GM23338 (cell line): ENCODE measurements around the gene TSPO2. TPM values are rescaled to one million over a fixed set of nuclear protein-coding genes. Genes with fewer than 3 reads are reported as not detected.

Experiments used
- ATAC-seq: fragments of 200-7000 bp; cut with Tn5 transposase; 3 replicates; pipeline ENCODE4 v1.9.1; 2020
- DNase-seq: peaks from one replicate; pipeline ENCODE4 v3.0.0-alpha.2; 2015; ENCODE audit warnings: low spot score
- H2AFZ ChIP-seq: fragments of 200-600 bp; sonication (generic); 2 replicates; pipeline ENCODE4 v1.8.0; 2016; ENCODE audit warnings: antibody characterized with exemption, mild to moderate bottlenecking, moderate library complexity
- H3F3A ChIP-seq: fragments of 200-600 bp; sonication (generic); replicated peaks from 2 replicates; pipeline ENCODE4 v1.8.0; 2017; ENCODE audit warnings: antibody characterized with exemption, mixed run types, low read depth
- H3K27ac ChIP-seq: fragments of 200-600 bp; sonication (generic); 2 replicates; pipeline ENCODE4 v1.6.1; 2016; ENCODE audit warnings: low read depth
- H3K27me3 ChIP-seq: fragments of 200-600 bp; sonication (generic); 2 replicates; pipeline ENCODE4 v1.8.0; 2016; ENCODE audit warnings: mild to moderate bottlenecking, mixed run types, moderate library complexity; ENCODE audit not compliant: insufficient read depth
- H3K36me3 ChIP-seq: fragments of 200-600 bp; sonication (generic); 2 replicates; pipeline ENCODE4 v1.8.0; 2016; ENCODE audit warnings: mild to moderate bottlenecking; ENCODE audit not compliant: insufficient read depth
- H3K4me1 ChIP-seq: fragments of 200-600 bp; sonication (generic); 2 replicates; pipeline ENCODE4 v1.8.0; 2016; ENCODE audit warnings: mild to moderate bottlenecking, moderate library complexity; ENCODE audit not compliant: insufficient read depth
- H3K4me2 ChIP-seq: fragments of 200-600 bp; sonication (generic); 2 replicates; pipeline ENCODE4 v1.7.1; 2017; ENCODE audit warnings: mixed run types
- H3K4me3 ChIP-seq: fragments of 200-600 bp; sonication (generic); 2 replicates; pipeline ENCODE4 v1.6.1; 2016; ENCODE audit warnings: mixed run types
- H3K79me2 ChIP-seq: fragments of 200-600 bp; sonication (generic); replicated peaks from 2 replicates; pipeline ENCODE4 v1.8.0; 2017; ENCODE audit warnings: mild to moderate bottlenecking; ENCODE audit not compliant: insufficient read depth
- H3K9me2 ChIP-seq: fragments of 200-600 bp; sonication (generic); 2 replicates; pipeline ENCODE4 v1.8.0; 2017; ENCODE audit not compliant: insufficient read depth
- H4K20me1 ChIP-seq: fragments of 200-600 bp; sonication (generic); replicated peaks from 2 replicates; pipeline ENCODE4 v1.8.0; 2017; ENCODE audit warnings: mild to moderate bottlenecking; ENCODE audit not compliant: insufficient read depth
- H3K27ac Mint-ChIP-seq: 2 replicates; pipeline ENCODE4 v1.8.0; 2020; ENCODE audit warnings: inconsistent platforms, mild to moderate bottlenecking, moderate library complexity, mixed read lengths
- H3K27me3 Mint-ChIP-seq: 3 replicates; pipeline ENCODE4 v1.8.0; 2022; ENCODE audit warnings: low read depth, mild to moderate bottlenecking, moderate library complexity, mixed read lengths, inconsistent platforms; ENCODE audit not compliant: insufficient read depth, poor library complexity
- H3K36me3 Mint-ChIP-seq: 3 replicates; pipeline ENCODE4 v1.8.0; 2021; ENCODE audit warnings: low read depth, mild to moderate bottlenecking, inconsistent platforms, moderate library complexity, mixed read lengths
- H3K4me1 Mint-ChIP-seq: 3 replicates; pipeline ENCODE4 v1.8.0; 2020; ENCODE audit warnings: mild to moderate bottlenecking, inconsistent platforms, mixed read lengths
- H3K4me3 Mint-ChIP-seq: 3 replicates; pipeline ENCODE4 v1.8.0; 2021; ENCODE audit warnings: moderate library complexity, mild to moderate bottlenecking, inconsistent platforms, mixed read lengths
- H3K9me3 Mint-ChIP-seq: 3 replicates; pipeline ENCODE4 v1.8.0; 2020; ENCODE audit warnings: moderate library complexity, mild to moderate bottlenecking, inconsistent platforms, mixed read lengths
- CTCF ChIP-seq, 2 experiments: fragments of 200-600 bp in 1 of 2; sonication (generic) in 1 of 2; conservative IDR thresholded peaks; 2 replicates each; pipeline versions ENCODE4 v1.5.1 to v1.6.1; 2016 to 2017; ENCODE audit warnings: antibody characterized with exemption in 2 of 2, low read depth in 2 of 2, mild to moderate bottlenecking in 2 of 2, moderate library complexity in 1 of 2
- ETS1 ChIP-seq: IDR thresholded peaks from 2 replicates; pipeline ENCODE4 v1.6.1; 2016; ENCODE audit warnings: antibody characterized with exemption
- EZH2 ChIP-seq: fragments of 200-600 bp; sonication (generic); IDR thresholded peaks from one replicate; pipeline ENCODE4 v1.8.0; 2017; ENCODE audit warnings: antibody characterized with exemption, mild to moderate bottlenecking, low read depth; ENCODE audit not compliant: unreplicated experiment
- EZH2phosphoT487 ChIP-seq: fragments of 200-600 bp; sonication (generic); IDR thresholded peaks from one replicate; pipeline ENCODE4 v1.8.1; 2018; ENCODE audit warnings: antibody characterized with exemption; ENCODE audit not compliant: unreplicated experiment
- JUNB ChIP-seq: IDR thresholded peaks from one replicate; pipeline ENCODE4 v1.6.1; 2016; ENCODE audit warnings: antibody characterized with exemption; ENCODE audit not compliant: unreplicated experiment
- NANOG ChIP-seq: IDR thresholded peaks from 2 replicates; pipeline ENCODE4 v1.6.1; 2016; ENCODE audit warnings: antibody characterized with exemption, borderline replicate concordance
- POLR2AphosphoS5 ChIP-seq: IDR thresholded peaks from 2 replicates; pipeline ENCODE4 v1.6.1; 2016; ENCODE audit warnings: antibody characterized with exemption, low read depth
- REST ChIP-seq: IDR thresholded peaks from one replicate; pipeline ENCODE4 v1.6.1; 2018; ENCODE audit warnings: antibody characterized with exemption; ENCODE audit not compliant: unreplicated experiment
- STAT1 ChIP-seq: IDR thresholded peaks from one replicate; pipeline ENCODE4 v1.6.1; 2016; ENCODE audit warnings: antibody characterized with exemption; ENCODE audit not compliant: unreplicated experiment
- ZNF462 ChIP-seq: fragments of 250-450 bp; sonication (Bioruptor Pico); IDR thresholded peaks from 2 replicates; pipeline ENCODE4 v1.5.0; 2020; ENCODE audit warnings: mild to moderate bottlenecking, moderate library complexity
- polyA plus RNA-seq: library from polyadenylated mRNA; unstranded; fragments of >200 nt; fragmentation: Nextera tagmentation; extraction: Ambion mirVana; gene quantifications from 2 replicates; pipeline ENCODE4 v1.2.1, GENCODE V29; 2016
- total RNA-seq: library from RNA; depleted of rRNA; stranded (reverse); fragments of >200 nt; shearing (Covaris generic); gene quantifications from 2 replicates; pipeline ENCODE4 v1.2.3, GENCODE V29; 2014

Gene TSPO2
- total and polyA plus RNA-seq, 2 experiments from 2014 or later = 0.31 TPM; not detected in 1

- peaks cover 8% of the 10 kb centered on the region for H3K27me3 Mint-ChIP-seq
- no peak overlapping the region for H3K4me2 ChIP-seq
- H3K9me2 ChIP-seq = no peaks in the 10 kb centered on the region
- DNase-seq (no peak), ATAC-seq (no peak)
- TF ChIP-seq ZNF462 (CRISPR knock-in tag) (no peak), STAT1 (no peak)
- no peak overlapping the region for H3K4me3 Mint-ChIP-seq
- H4K20me1 ChIP-seq = no peaks in the 10 kb centered on the region
- no peaks in the 10 kb centered on the region for H3K79me2 ChIP-seq
- no peak overlapping the region for H3K27ac Mint-ChIP-seq
- no peaks in the 10 kb centered on the region for H3F3A ChIP-seq
- no peaks in the 10 kb centered on the region; the same call in 2 of the 3 replicates for H3K36me3 Mint-ChIP-seq
- peaks cover 13% of the 10 kb centered on the region for H3K4me1 Mint-ChIP-seq
- H3K27ac ChIP-seq = no peak overlapping the region
- H3K4me3 ChIP-seq = no peak overlapping the region
- H2AFZ ChIP-seq = no peak overlapping the region
- H3K36me3 ChIP-seq = no peaks in the 10 kb centered on the region
- no peaks in the 10 kb centered on the region for H3K9me3 Mint-ChIP-seq
- H3K4me1 ChIP-seq = no peaks in the 10 kb centered on the region; the same call in 1 of the 2 replicates
- H3K27me3 ChIP-seq = no peaks in the 10 kb centered on the region
These were observed 6.1 kb upstream of the TSPO2 start for GRCh38 chr6:41036186-41036585.

GRCh38 chr6:41036601-41037000, 5.7 kb upstream of the TSPO2 start:
- H3K27ac ChIP-seq = no peak overlapping the region
- Mint-ChIP-seq H3K27me3 (peaks cover 8% of the 10 kb centered on the region), H3K4me1 (peaks cover 13% of the 10 kb centered on the region), H3K9me3 (no peaks in the 10 kb centered on the region), H3K4me3 (no peak overlapping the region), H3K27ac (no peak overlapping the region), H3K36me3 (no peaks in the 10 kb centered on the region)
- DNase-seq (no peak), ATAC-seq (no peak)
- H2AFZ ChIP-seq = no peak overlapping the region
- H3K36me3 ChIP-seq = no peaks in the 10 kb centered on the region
- no peaks in the 10 kb centered on the region for H4K20me1 ChIP-seq
- no peak overlapping the region for H3K4me3 ChIP-seq
- no peaks in the 10 kb centered on the region for H3F3A ChIP-seq
- H3K4me2 ChIP-seq = no peak overlapping the region
- H3K4me1 ChIP-seq = no peaks in the 10 kb centered on the region; the same call in 1 of the 2 replicates
- H3K27me3 ChIP-seq = no peaks in the 10 kb centered on the region
- no peaks in the 10 kb centered on the region for H3K9me2 ChIP-seq
- TF ChIP-seq EZH2 (no peak), NANOG (no peak), REST (no peak), CTCF (conservative IDR thresholded peaks at IDR 0.05; ENCODE audit: low read depth in 2 of 2) (no peak), POLR2AphosphoS5 (no peak), JUNB (no peak), ETS1 (no peak), EZH2phosphoT487 (no peak)
- no peaks in the 10 kb centered on the region for H3K79me2 ChIP-seq
